CD4-positive, alpha-beta T cell (primary cell): Measurements from ENCODE around the gene TMEM108. TPM values are rescaled to one million over a fixed set of nuclear protein-coding genes. Genes with fewer than 3 reads are reported as not detected.

Experiments
- ATAC-seq: fragments of 200-7000 bp; cut with Tn5 transposase; one replicate; pipeline ENCODE4 v1.10.0; 2022; ENCODE audit warnings: mild to moderate bottlenecking; ENCODE audit not compliant: poor library complexity
- CTCF ChIA-PET: fragments of 350-600 bp; sonication (Branson Sonifier 250); formaldehyde crosslinking; loops from one replicate; lab custom pipeline; 2021; ENCODE audit warnings: antibody characterized with exemption, inconsistent platforms; lab: Charles Lee
- POLR2A ChIA-PET: fragments of 350-600 bp; sonication (Branson Sonifier 250); formaldehyde crosslinking; loops from one replicate; lab custom pipeline; 2021; ENCODE audit warnings: antibody characterized with exemption, inconsistent platforms; lab: Charles Lee
- DNase-seq, 14 experiments: peaks; one replicate each; pipeline ENCODE4 v3.0.0-alpha.2; 2013 to 2020; ENCODE audit warnings: mixed read lengths in 2 of 14
- H3K27ac ChIP-seq, 2 donors: one replicate each; pipeline versions ENCODE4 v1.5.1 to v1.7.0; 2013; ENCODE audit warnings: low read length in 2 of 2, low read depth in 1 of 2, mild to moderate bottlenecking in 1 of 2
- H3K27me3 ChIP-seq, 2 experiments: 1 replicate in 1 of 2; 2 replicates in 1 of 2; pipeline versions ENCODE4 v1.6.1 to v1.7.0; 2013; ENCODE audit warnings: low read length in 2 of 2, control low read depth in 1 of 2, mild to moderate bottlenecking in 1 of 2, moderate library complexity in 1 of 2; ENCODE audit not compliant: insufficient read depth in 2 of 2, control insufficient read depth in 1 of 2
- H3K36me3 ChIP-seq: one replicate; pipeline ENCODE4 v1.6.1; 2013; ENCODE audit warnings: low read length, control low read depth; ENCODE audit not compliant: insufficient read depth
- H3K4me1 ChIP-seq: one replicate; pipeline ENCODE4 v1.6.1; 2013; ENCODE audit warnings: low read length, control low read depth; ENCODE audit not compliant: insufficient read depth
- H3K4me3 ChIP-seq: one replicate; pipeline ENCODE4 v1.5.1; 2013; ENCODE audit warnings: mild to moderate bottlenecking, low read length, moderate library complexity
- H3K9me3 ChIP-seq, 2 experiments: 1 replicate in 1 of 2; 2 replicates in 1 of 2; pipeline versions ENCODE4 v1.6.1 to v1.7.0; 2013; ENCODE audit warnings: low read length in 2 of 2, mild to moderate bottlenecking in 2 of 2, control low read depth in 1 of 2, moderate library complexity in 1 of 2; ENCODE audit not compliant: control insufficient read depth in 1 of 2, insufficient read depth in 1 of 2
- H3K27ac Mint-ChIP-seq: one replicate; pipeline ENCODE4 v1.8.0; 2020; ENCODE audit warnings: mixed read lengths
- H3K27me3 Mint-ChIP-seq: one replicate; pipeline ENCODE4 v1.8.0; 2021; ENCODE audit warnings: mixed read lengths
- H3K36me3 Mint-ChIP-seq: one replicate; pipeline ENCODE4 v1.8.0; 2021; ENCODE audit warnings: low read depth, mixed read lengths
- H3K4me1 Mint-ChIP-seq: one replicate; pipeline ENCODE4 v1.8.0; 2021; ENCODE audit warnings: low read depth, mixed read lengths
- H3K4me3 Mint-ChIP-seq: one replicate; pipeline ENCODE4 v1.8.0; 2020; ENCODE audit warnings: mild to moderate bottlenecking, mixed read lengths
- H3K9me3 Mint-ChIP-seq: one replicate; pipeline ENCODE4 v1.8.0; 2020; ENCODE audit warnings: mixed read lengths
- CTCF ChIP-seq: fragments of 200-600 bp; IDR thresholded peaks from one replicate; pipeline ENCODE4 v1.8.0; 2022; ENCODE audit warnings: antibody characterized with exemption, mild to moderate bottlenecking
- intact Hi-C, 2 experiments: fragments of 100-400 bp; cut with DNase I in 1 of 2; cut with micrococcal nuclease in 1 of 2; formaldehyde crosslinking; loops; one replicate each; pipeline versions ENCODE4 v1.15.1 to v1.9.0; 2023 to 2025; cut with DNase I, micrococcal nuclease
- total RNA-seq, 174 experiments: library from RNA in 2 of 174; stranded (reverse) in 2 of 174; gene quantifications; one replicate each; pipeline ENCODE4 v1.2.3 and lab custom pipeline; 2021 to 2026

The TMEM108 gene
- total RNA-seq, 2 experiments from 2014 or later: not detected

GRCh38 chr3:133018921-133019320 lies 19.3 kb upstream of the TMEM108 start:
- no peak for ATAC-seq
- POLR2A ChIA-PET: no interaction called here
- CTCF ChIA-PET: no interaction called here
- intact Hi-C loops: no loop called here
- no peaks in the 10 kb centered on the region for H3K9me3 ChIP-seq
- no peak for DNase-seq
- H3K4me1 ChIP-seq: no peaks in the 10 kb centered on the region
- no peak overlapping the region for H3K4me3 Mint-ChIP-seq
- H3K27me3 Mint-ChIP-seq: peaks cover 15% of the 10 kb centered on the region
- no peak for TF ChIP-seq CTCF
- H3K27me3 ChIP-seq: no peaks in the 10 kb centered on the region
- H3K9me3 Mint-ChIP-seq: peaks cover 2% of the 10 kb centered on the region
- H3K36me3 ChIP-seq: no peaks in the 10 kb centered on the region
- no peak overlapping the region for H3K4me3 ChIP-seq
- H3K27ac Mint-ChIP-seq: no peak overlapping the region
- no peaks in the 10 kb centered on the region for H3K36me3 Mint-ChIP-seq
- H3K4me1 Mint-ChIP-seq: no peaks in the 10 kb centered on the region
- H3K27ac ChIP-seq: no peak overlapping the region

- intact Hi-C loops: no loop called here
- Mint-ChIP-seq H3K4me3 (no peak overlapping the region), H3K27me3 (peaks cover 16% of the 10 kb centered on the region), H3K9me3 (no peaks in the 10 kb centered on the region), H3K27ac (no peak overlapping the region), H3K4me1 (no peaks in the 10 kb centered on the region), H3K36me3 (no peaks in the 10 kb centered on the region)
- TF ChIP-seq CTCF: no peak
- Histone ChIP-seq H3K36me3 (no peaks in the 10 kb centered on the region), H3K27me3 (no peaks in the 10 kb centered on the region), H3K4me3 (no peak overlapping the region), H3K4me1 (no peaks in the 10 kb centered on the region), H3K9me3 (no peaks in the 10 kb centered on the region), H3K27ac (no peak overlapping the region)
- no peak for DNase-seq
- CTCF ChIA-PET: interaction anchor here (0.6 kb wide), 1 partner anchor 15 kb away, joined by 3 read pairs; no protein-coding TSS in a partner anchor
- POLR2A ChIA-PET: no interaction called here
- ATAC-seq: no peak
Observed at GRCh38 chr3:133021206-133021605, 17.0 kb upstream of the TMEM108 start.

- Histone ChIP-seq H3K36me3 (no peaks in the 10 kb centered on the region), H3K27me3 (no peaks in the 10 kb centered on the region), H3K27ac (no peak overlapping the region), H3K4me1 (no peaks in the 10 kb centered on the region), H3K4me3 (no peak overlapping the region), H3K9me3 (no peaks in the 10 kb centered on the region)
- Mint-ChIP-seq H3K27me3 (peaks cover 18% of the 10 kb centered on the region), H3K27ac (no peak overlapping the region), H3K4me1 (no peaks in the 10 kb centered on the region), H3K9me3 (no peaks in the 10 kb centered on the region), H3K4me3 (no peak overlapping the region), H3K36me3 (no peaks in the 10 kb centered on the region)
- TF ChIP-seq CTCF: no peak
- intact Hi-C loops: no loop called here
- POLR2A ChIA-PET: no interaction called here
- DNase-seq: no peak
- CTCF ChIA-PET: no interaction called here
- no peak for ATAC-seq
Observed at GRCh38 chr3:133023362-133023761, 14.8 kb upstream of the TMEM108 start.
